Hematopoietic multipotent progenitor cell treated with erythropoietin and hydrocortisone succinate and interleukin-3 and kit ligand, for 4 days (in vitro differentiated cells): ENCODE results near the gene SCFD2.

Source experiments
- DNase-seq: peaks from one replicate; pipeline ENCODE4 v3.0.0-alpha.2; 2015

The SCFD2 gene

DNA sequence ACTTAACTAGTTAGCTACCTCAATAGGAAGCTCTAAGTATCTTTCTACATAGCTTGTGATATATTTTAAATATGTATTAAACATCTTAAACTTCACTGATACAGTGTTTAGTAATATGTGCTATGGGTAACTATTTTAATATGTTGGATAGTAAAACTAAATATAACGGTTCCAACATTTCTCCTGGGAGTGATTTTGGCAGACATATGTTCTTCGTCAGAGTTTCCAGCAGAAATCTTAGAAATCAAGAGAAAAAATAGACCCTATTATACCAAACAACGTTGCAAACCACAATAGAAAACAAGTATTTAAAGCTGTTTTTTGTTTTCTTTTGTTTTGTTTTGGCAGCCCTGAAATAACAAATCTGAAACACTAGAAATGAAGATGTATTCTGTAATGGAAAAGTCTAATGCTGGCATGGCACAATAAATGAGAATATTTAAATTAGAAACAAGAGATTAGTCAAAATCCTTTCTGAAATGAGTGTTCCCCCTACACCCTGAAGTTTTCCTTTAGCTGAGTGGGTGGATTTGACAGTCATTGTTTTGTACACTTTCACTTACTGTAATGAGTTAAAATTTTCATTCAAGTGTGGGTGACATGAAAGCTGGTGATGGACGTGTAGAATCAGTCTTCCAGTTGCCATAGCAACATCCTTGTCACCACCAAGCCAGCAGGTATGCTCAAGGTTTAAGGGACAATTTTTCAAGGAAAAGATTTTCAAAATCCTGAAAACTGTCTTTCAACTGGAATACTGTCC, 233.5 kb downstream of the SCFD2 start:
- no peak for DNase-seq

- DNase-seq, result no peak
Measured at GRCh38 chr4:53131562-53131925, 234.3 kb downstream of the SCFD2 start.

GRCh38 chr4:53130896-53131561, 234.8 kb downstream of the SCFD2 start:
- DNase-seq, result no peak

- DNase-seq, result no peak
Measured at GRCh38 chr4:53128706-53129357, 237.0 kb downstream of the SCFD2 start.

DNA sequence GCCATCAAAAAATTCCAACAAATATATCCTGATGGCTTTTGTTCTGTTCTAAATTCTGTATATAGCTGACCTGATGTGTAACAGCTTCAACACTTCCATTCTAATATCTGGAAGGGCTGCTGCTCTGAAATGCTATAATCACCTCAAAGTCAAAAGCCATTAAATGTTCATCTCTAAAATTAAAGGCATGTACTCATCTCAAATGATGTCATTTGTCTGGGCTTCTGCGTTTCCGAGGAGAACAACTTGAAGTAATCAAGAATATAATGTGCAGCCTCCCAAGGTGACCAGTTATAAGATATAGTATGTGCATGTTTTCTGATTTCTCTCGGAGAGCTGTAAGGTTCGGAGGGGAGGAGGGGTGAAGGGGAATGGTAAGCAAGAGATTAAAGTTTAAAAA, 237.6 kb downstream of the SCFD2 start:
- DNase-seq, result no peak

DNA sequence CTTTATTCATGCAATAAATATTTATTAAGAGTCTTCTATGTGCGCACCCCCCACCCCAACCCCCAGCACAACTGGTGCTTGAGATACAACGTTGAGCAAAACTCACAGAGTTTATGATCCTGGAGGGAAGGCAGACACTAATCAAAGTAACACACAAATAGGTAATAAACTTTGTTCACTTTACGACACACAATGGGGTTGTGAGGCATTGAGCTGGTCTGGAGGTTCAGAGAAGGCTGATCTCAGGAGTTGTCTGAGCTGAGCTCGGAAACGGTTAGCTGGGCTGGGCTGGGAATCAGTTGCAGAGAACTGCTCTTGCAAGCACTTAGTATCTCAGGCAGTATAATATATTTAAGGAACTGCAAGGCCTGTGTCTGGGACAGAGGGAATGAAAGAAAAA, 238.5 kb downstream of the SCFD2 start:
- no peak for DNase-seq

DNA sequence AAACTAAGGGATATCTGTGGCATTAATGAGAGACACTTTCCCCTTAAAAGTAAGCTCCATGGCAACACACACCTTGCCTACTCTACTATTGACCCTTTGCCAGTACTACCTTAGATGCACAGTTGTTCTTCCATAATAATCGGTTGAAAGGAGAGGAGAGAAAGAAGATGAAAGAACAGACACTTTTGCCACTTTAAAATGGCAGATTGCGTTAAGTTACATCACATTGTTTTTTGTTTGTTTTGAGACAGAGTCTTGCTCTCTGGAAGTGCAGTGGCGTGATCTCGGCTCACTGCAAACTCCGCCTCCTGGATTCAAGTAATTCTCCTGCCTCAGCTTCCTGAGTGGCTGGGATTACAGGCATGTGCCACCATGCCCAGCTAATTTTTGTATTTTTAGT, 239.8 kb downstream of the SCFD2 start:
- no peak for DNase-seq

- no peak for DNase-seq
Measured at GRCh38 chr4:53123819-53124218, 242.0 kb downstream of the SCFD2 start.

GRCh38 chr4:53123171-53123570, 242.7 kb downstream of the SCFD2 start:
- DNase-seq, result no peak

DNA sequence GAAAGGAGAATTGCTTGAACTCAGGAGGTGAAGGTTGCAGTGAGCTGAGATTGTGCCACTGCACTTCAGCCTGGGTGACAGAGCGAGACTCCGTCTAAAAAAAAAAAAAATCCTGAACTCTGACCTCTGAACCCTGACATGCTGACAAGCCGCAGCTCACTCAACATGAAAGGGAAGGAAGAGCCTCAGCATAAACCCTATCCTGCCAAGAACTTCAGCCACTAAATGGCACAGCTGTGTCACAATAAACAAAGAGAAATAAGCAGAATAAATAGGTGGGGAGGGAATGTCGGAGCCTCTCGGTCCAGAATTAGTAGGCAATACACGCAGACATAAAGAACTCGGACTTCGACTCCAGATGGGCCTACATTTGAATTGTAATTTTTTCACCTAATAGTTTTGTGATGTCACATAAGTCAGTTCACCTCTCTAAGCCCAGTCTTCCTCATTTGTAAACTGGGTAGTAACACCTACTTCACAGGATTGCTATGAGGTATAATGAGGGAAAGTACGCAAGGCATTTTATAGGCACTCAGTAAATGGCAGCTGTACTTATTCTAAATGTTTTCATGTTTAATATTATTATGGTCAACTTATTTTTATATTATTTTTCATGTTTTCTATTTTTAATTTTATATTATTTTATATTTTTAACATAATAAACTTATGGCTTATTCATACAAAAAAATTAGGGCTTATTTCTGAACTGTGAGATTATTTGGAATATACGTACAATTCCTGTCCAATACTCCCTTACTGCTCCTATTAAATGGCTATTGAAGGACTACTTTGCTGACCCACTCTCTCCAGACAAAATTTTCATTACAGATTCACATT, 243.4 kb downstream of the SCFD2 start:
- DNase-seq, result no peak

GRCh38 chr4:53121264-53121865, 244.5 kb downstream of the SCFD2 start:
- no peak for DNase-seq

DNA sequence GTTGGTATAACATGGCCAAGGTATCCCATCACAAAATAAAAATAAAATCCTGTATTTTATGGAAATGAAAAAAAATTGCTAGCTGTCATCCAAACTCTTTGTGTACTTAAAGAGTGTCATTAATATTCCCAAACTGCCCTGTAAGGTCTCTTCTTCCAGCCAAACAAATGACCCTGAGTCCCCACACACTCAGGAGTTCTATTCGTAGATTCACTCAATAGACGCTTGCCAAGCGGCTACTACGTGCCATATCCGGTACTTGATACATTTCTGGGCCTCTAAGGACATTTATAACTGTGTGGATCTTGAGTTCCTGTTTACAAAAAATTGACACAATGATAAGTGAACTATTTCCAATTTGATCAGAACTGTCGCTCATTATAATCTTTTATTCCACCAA, 245.1 kb downstream of the SCFD2 start:
- no peak for DNase-seq

DNA sequence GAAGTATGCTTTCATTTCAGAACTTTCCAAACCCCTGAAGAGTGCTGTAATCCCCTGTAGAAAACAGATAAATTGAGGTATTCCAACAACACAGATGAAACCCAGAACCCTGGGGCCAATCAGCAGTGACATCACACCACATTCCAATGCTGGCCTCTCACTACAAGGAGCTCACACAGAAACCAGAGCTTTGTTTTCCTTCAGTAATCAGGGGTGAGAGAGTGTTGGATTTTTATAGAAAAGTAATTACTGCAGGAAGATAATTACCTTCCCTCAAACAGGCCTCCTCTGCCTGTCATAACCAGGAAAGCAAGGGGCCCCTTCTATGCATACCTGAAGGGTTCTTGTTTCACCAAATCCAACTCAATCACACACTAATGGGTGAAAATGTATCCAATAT, 246.2 kb downstream of the SCFD2 start:
- no peak for DNase-seq

- DNase-seq, result no peak
Measured at GRCh38 chr4:53118676-53119075, 247.2 kb downstream of the SCFD2 start.

DNA sequence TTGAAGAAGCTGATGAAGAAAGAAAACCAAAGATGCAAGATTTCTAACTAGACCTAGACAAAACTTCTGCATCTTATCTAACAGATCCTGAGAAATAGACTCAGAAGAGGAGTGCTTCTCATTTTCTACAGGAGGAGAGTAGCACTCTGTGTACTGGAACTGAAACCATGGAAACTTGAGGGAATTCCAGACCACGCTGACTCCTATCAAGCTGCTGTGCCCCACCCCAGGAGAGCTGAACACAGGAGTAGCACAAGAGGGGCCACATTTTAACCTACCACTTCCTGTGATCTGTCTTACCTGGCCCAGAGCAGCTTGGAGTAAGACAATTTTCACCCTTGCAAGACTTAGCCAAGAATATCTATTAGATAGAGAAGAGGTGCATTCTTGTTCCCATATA, 248.9 kb downstream of the SCFD2 start:
- DNase-seq, result no peak

GRCh38 chr4:53113431-53114225, 252.2 kb downstream of the SCFD2 start:
- no peak for DNase-seq

DNA sequence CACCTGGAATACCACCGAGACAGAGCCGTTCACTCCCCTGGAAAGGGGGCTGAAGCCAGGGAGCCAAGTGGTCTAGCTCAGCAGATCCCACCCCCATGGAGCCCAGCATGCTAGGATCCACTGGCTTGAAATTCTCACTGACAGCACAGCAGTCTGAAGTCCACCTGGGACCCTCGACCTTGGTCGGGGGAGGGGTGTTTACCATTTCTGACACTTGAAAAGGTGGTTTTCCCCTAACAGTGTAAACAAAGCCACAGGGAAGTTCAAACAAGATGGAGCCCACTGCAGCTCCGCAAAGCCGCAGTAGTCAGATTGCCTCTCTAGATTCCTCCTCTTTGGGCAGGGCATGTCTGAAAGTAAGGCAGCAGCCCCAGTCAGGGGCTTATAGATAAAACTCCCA, 260.5 kb downstream of the SCFD2 start:
- no peak for DNase-seq

DNA sequence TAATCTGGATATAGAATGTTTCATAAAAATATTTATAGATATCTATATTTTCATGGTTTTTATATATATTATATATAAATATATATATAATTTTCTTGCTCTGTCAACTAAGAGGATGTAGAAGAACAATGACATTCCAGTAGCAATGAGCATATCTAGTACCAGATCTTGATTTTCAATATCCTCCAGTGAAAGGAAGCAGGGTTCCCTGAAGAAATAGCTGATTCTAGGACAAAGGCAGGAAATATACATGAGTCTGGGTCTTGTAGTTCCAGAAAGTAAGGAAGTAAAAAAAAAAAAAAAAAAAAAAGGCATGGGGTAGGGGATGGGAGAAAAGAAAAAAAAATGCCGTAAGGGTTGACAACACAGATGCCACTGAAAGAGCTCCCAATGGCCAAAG, 262.4 kb downstream of the SCFD2 start:
- no peak for DNase-seq

DNA sequence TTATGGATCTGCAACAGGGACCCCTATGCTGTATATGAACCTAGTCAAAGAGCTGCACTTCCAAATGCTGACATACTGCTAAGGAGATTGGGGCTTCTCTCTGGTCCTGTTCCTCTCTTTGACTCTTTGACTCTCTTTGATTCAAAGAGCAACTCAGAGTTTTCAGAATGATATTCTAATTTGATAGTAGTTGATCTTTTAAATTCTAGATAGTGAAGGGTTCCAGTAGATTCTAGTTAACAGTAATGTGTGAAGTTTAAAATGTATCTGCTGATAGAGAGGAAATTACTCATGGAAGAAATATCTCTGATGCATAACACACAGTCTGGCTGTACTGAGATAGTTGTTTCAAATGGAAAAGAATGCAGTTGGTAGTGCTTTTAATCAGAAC, 264.7 kb downstream of the SCFD2 start:
- no peak for DNase-seq

DNA sequence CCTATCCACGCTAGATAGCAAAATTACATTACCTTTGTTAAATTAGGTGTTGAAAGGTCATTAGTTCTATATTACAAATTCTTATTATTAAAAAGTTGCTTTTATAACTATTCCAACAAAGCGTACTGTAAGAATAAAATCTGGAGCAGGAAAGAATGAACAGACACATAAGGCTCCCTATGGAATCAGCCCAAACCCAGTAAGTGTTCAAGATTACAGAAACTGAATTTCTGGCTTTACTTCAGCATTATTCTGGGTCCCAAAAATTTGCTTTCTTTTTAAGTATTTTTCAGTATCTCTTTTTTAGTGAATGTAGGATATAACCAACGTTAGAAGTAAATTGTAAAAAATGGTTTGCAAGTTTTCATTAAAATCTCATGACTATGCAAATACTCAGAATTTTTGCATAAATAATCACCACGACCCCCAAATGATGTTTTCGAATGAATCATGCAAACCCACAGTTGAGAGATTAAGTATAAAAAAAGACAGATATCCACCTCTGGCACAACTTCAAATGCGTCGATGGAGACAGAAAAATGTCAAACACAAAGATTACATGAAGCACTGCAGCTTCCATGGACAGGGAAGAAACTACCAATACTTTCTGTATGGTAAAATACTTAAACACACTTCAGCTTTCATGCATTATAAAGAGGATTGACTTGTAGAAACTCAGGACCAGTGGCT, 265.2 kb downstream of the SCFD2 start:
- no peak for DNase-seq

- no peak for DNase-seq
Measured at GRCh38 chr4:53098681-53099121, 267.2 kb downstream of the SCFD2 start.
